Ascending aorta (tissue), 2 donors: ENCODE measurements around the gene THRB. TPM values are rescaled to one million over a fixed set of nuclear protein-coding genes. Genes with fewer than 3 reads are reported as not detected.

Source experiments
- DNase-seq, 2 donors: peaks; one replicate each; pipeline ENCODE4 v3.0.0-alpha.2; 2019; ENCODE audit warnings: low spot score in 2 of 2
- H3K27ac ChIP-seq, 2 donors: fragments of 200-600 bp; sonication (generic); one replicate each; pipeline ENCODE4 v1.5.1; 2016 to 2017; ENCODE audit warnings: mild to moderate bottlenecking in 1 of 2
- H3K27me3 ChIP-seq: fragments of 200-600 bp; sonication (generic); one replicate; pipeline ENCODE4 v1.5.1; 2017
- H3K36me3 ChIP-seq, 2 donors: fragments of 200-600 bp; sonication (generic); one replicate each; pipeline ENCODE4 v1.5.1; 2016
- H3K4me1 ChIP-seq, 2 donors: fragments of 200-600 bp; sonication (generic); one replicate each; pipeline ENCODE4 v1.5.1; 2016 to 2017; ENCODE audit warnings: mild to moderate bottlenecking in 1 of 2
- H3K4me3 ChIP-seq, 2 donors: fragments of 200-600 bp; sonication (generic); one replicate each; pipeline ENCODE4 v1.5.1; 2016 to 2017; ENCODE audit warnings: mild to moderate bottlenecking in 1 of 2
- H3K9me3 ChIP-seq, 2 donors: fragments of 200-600 bp; sonication (generic); one replicate each; pipeline ENCODE4 v1.5.1; 2016
- intact Hi-C: fragments of 100-400 bp; cut with DNase I; formaldehyde crosslinking; loops from one replicate; pipeline ENCODE4 v1.15.1; 2023
- total RNA-seq: library from RNA; depleted of rRNA; stranded (reverse); fragments of >200 nt; gene quantifications from one replicate; pipeline ENCODE4 v1.1.0, GENCODE V29; 2016
- TF ChIP-seq, protein P1 (sequence below), 3 experiments: fragments of 200-600 bp in 2 of 3; fragments of 450-650 bp in 1 of 3; sonication (generic) in 2 of 3; IDR thresholded peaks; one replicate each; pipeline ENCODE4 v1.5.1; 2016 to 2019; ENCODE audit warnings: antibody characterized with exemption in 3 of 3, mild to moderate bottlenecking in 1 of 3, moderate library complexity in 1 of 3

Gene THRB
- total RNA-seq, 1 donor from 2014 or later, result 24.7 TPM

DNA sequence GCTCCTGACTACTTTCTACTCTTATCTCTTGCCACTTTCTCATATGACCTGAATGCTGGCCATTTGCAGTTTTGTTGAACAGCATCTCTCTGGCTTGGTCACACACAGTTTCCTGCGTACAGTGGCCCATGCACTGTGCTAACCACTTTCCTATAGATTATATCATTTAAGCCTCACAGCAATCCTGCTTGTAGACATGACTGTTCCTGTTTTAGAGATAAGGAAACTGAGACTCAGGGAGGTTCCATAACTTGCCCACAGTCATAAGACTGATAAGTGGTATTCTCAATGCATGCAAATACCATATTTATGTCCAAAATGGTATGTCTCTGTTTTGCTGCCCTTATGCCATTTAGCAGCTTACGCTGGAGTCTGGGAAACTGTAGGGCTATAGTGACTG lies 320.0 kb downstream of the THRB start:
- Histone ChIP-seq H3K27ac (peak overlapping the region; percentile 41 to 47), H3K4me1 (peaks cover 4 to 37% of the 10 kb centered on the region in 2 donors), H3K27me3 (no peaks in the 10 kb centered on the region), H3K36me3 (no peaks in the 10 kb centered on the region), H3K4me3 (no peak overlapping the region), H3K9me3 (no peaks in the 10 kb centered on the region)
- TF ChIP-seq, protein P1, sequence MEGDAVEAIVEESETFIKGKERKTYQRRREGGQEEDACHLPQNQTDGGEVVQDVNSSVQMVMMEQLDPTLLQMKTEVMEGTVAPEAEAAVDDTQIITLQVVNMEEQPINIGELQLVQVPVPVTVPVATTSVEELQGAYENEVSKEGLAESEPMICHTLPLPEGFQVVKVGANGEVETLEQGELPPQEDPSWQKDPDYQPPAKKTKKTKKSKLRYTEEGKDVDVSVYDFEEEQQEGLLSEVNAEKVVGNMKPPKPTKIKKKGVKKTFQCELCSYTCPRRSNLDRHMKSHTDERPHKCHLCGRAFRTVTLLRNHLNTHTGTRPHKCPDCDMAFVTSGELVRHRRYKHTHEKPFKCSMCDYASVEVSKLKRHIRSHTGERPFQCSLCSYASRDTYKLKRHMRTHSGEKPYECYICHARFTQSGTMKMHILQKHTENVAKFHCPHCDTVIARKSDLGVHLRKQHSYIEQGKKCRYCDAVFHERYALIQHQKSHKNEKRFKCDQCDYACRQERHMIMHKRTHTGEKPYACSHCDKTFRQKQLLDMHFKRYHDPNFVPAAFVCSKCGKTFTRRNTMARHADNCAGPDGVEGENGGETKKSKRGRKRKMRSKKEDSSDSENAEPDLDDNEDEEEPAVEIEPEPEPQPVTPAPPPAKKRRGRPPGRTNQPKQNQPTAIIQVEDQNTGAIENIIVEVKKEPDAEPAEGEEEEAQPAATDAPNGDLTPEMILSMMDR (IDR thresholded peaks at IDR 0.05), result no peak
- DNase-seq, result no peak
- intact Hi-C loops, result no loop called here

DNA sequence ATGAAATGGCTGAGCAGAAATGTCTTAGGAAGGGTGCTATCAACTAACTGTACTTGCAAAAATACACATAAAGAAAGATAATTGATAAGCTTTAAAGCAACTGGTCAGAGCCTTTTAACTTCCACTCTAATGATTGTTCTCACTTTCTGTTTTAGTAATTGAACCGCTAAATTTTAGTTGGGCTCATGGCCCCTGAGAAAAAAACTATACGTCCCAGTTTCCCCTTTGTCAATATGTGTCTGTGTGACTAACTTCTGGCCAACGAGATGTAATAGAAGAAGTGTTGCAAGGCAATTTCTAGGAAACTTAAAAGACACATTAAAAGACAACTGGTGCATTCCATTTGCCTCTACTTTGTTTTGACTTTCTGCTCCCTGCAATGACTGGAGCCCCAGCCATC lies 325.7 kb downstream of the THRB start:
- no peak for DNase-seq
- Histone ChIP-seq H3K27me3 (no peaks in the 10 kb centered on the region), H3K27ac (peak overlapping the region; percentile 0 to 26), H3K4me3 (no peak overlapping the region), H3K9me3 (no peaks in the 10 kb centered on the region), H3K4me1 (peaks cover 0 to 28% of the 10 kb centered on the region in 2 donors), H3K36me3 (no peaks in the 10 kb centered on the region)
- intact Hi-C loops, result no loop called here
- TF ChIP-seq, protein P1 (IDR thresholded peaks at IDR 0.05), result no peak

DNA sequence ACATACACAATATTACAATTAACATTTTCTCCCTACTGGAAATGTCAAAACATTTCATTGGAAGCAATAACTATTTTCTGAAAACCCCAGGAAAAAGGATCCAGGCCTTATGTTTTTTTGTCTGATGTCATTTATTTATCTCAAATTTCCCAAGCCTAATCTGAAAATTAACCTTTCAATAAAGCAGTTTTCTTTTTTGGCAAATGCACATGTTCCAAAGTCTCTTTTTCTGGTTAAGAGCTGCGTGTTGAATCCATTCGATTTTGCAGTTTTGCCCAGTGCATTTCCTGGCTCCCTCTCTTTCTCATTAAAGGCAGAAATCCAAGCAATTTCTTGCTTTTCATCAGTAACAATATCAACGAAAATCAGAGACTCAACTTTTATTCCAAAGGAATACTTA lies 327.2 kb downstream of the THRB start:
- Histone ChIP-seq H3K27ac (peak overlapping the region; percentile 37 to 62), H3K4me1 (peaks cover 0 to 28% of the 10 kb centered on the region in 2 donors), H3K36me3 (no peaks in the 10 kb centered on the region), H3K9me3 (no peaks in the 10 kb centered on the region), H3K4me3 (no peak overlapping the region), H3K27me3 (no peaks in the 10 kb centered on the region)
- TF ChIP-seq, protein P1 (IDR thresholded peaks at IDR 0.05), result no peak
- intact Hi-C loops, result no loop called here
- no peak for DNase-seq

DNA sequence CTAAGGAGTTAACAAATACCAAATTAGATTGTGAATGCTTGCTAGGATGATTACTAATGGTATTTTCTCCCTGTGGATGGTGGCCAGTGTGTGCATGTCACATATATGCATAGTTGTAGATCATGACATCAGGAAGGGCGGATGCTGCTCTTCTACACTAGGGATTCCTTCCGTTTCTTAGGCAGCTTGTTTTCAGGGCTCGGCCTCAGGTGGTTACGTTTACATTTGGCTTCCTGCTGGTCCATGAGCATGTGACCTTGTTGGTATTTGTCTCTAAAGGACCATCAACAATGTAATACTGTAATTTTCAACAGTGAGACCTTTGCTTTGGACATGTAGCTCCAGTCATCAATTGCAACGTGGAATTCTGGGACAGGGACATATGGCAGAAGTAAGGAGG lies 328.1 kb downstream of the THRB start:
- intact Hi-C loops, result no loop called here
- Histone ChIP-seq H3K27me3 (no peaks in the 10 kb centered on the region), H3K4me1 (peaks cover 0 to 33% of the 10 kb centered on the region in 2 donors), H3K27ac (peak overlapping the region; percentile 37 to 62), H3K36me3 (no peaks in the 10 kb centered on the region), H3K4me3 (no peak overlapping the region), H3K9me3 (no peaks in the 10 kb centered on the region)
- TF ChIP-seq, protein P1 (IDR thresholded peaks at IDR 0.05), result no peak
- no peak for DNase-seq

DNA sequence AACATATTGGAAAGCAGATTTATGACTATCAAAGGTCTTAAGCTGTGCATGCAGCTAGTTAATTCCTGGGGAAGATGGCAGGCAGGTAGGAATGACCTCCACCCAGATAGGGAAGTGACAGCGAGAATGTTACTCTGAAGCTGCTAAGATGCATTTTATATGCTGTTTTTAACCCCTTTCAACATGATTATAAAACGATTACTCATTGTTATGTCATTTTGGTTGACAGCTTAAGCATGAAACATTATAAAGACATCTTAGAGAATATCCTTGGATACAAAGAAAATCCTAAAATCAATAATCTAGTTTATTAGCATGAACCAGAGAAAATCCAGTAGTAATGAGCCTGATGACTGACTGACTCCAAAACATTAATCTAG lies 329.1 kb downstream of the THRB start:
- Histone ChIP-seq H3K36me3 (no peaks in the 10 kb centered on the region), H3K27ac (no peak overlapping the region), H3K4me1 (peaks cover 0 to 39% of the 10 kb centered on the region in 2 donors), H3K4me3 (no peak overlapping the region), H3K9me3 (no peaks in the 10 kb centered on the region), H3K27me3 (no peaks in the 10 kb centered on the region)
- no peak for DNase-seq
- TF ChIP-seq, protein P1 (IDR thresholded peaks at IDR 0.05), result no peak
- intact Hi-C loops, result no loop called here

DNA sequence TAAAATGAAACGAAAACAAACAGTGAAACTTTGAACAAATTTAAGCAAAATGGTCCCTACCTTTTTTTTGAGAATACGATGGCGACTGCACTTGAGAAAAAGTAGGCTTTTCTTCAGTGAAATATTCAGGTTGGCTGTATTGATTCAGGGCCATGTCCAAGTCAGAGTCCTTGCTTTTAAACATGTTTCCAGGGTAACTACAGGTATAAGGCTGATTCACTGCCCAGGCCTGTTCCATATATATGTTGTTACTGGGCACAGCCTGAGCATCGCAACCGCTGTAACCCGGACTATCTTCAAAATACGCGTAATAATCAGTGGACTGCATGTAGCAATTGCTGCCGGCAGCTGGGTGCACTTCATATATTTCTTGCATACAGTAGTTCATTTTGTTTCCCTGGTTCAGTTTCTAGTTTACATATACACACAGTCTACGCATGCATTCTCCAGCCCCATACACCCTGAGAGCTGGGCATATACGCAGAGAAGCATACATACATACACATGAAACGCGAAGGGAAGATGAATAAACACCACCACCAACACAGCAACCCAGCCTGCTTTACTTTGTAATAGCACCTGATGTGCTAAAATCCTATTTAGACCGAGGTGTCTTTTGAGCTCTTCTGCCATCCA lies 329.6 kb downstream of the THRB start:
- no peaks in the 10 kb centered on the region for H3K27me3 ChIP-seq
- peaks cover 0 to 43% of the 10 kb centered on the region in 2 donors for H3K4me1 ChIP-seq
- H3K36me3 ChIP-seq, result no peaks in the 10 kb centered on the region
- no peak overlapping the region for H3K4me3 ChIP-seq
- no peak for DNase-seq
- no peaks in the 10 kb centered on the region for H3K9me3 ChIP-seq
- TF ChIP-seq, protein P1 (IDR thresholded peaks at IDR 0.05), result no peak
- intact Hi-C loops, result no loop called here
- no peak overlapping the region for H3K27ac ChIP-seq
